DND-41 (cell line): ENCODE results near the gene TP73.
A peak's percentile ranks its signal among the peaks of the same experiment; 100 is the strongest.

Experiments used
- ATAC-seq: fragments of 200-7000 bp; cut with Tn5 transposase; 3 replicates; pipeline ENCODE4 v1.9.1; 2021; ENCODE audit warnings: low read depth; ENCODE audit not compliant: insufficient read depth
- DNase-seq: peaks from one replicate; pipeline ENCODE4 v3.0.0-alpha.2; 2020
- H2AFZ ChIP-seq: 2 replicates; pipeline ENCODE4 v1.6.0; 2012; ENCODE audit warnings: low read depth, low read length
- H3K27ac ChIP-seq: 2 replicates; pipeline ENCODE4 v1.5.1; 2012; ENCODE audit warnings: low read length, inconsistent platforms
- H3K27me3 ChIP-seq: fragments of 200-600 bp; sonication (generic); 2 replicates; pipeline ENCODE4 v1.6.0; 2012; ENCODE audit warnings: low read length, mild to moderate bottlenecking, inconsistent platforms; ENCODE audit not compliant: insufficient read depth, poor library complexity
- H3K36me3 ChIP-seq: 2 replicates; pipeline ENCODE4 v1.5.1; 2012; ENCODE audit warnings: low read length, inconsistent platforms; ENCODE audit not compliant: insufficient read depth
- H3K4me1 ChIP-seq: 2 replicates; pipeline ENCODE4 v1.5.1; 2012; ENCODE audit warnings: mild to moderate bottlenecking, low read length; ENCODE audit not compliant: insufficient read depth
- H3K4me2 ChIP-seq: 2 replicates; pipeline ENCODE4 v1.6.0; 2012; ENCODE audit warnings: mild to moderate bottlenecking, moderate library complexity, low read length, inconsistent platforms; ENCODE audit not compliant: insufficient read depth
- H3K4me3 ChIP-seq, 2 experiments: fragments of 200-600 bp in 1 of 2; shearing (Covaris generic) in 1 of 2; 2 replicates each; pipeline ENCODE4 v1.5.1; 2012 to 2016; ENCODE audit warnings: inconsistent platforms in 2 of 2, low read length in 2 of 2, mild to moderate bottlenecking in 2 of 2, low read depth in 1 of 2, moderate library complexity in 1 of 2
- H3K79me2 ChIP-seq: 2 replicates; pipeline ENCODE4 v1.6.0; 2012; ENCODE audit warnings: low read length, inconsistent platforms; ENCODE audit not compliant: insufficient read depth
- H3K9ac ChIP-seq: 2 replicates; pipeline ENCODE4 v1.6.0; 2012; ENCODE audit warnings: low read depth, mild to moderate bottlenecking, inconsistent platforms, low read length, moderate library complexity
- H3K9me3 ChIP-seq: 2 replicates; pipeline ENCODE4 v1.5.1; 2012; ENCODE audit warnings: low read length, moderate library complexity, mild to moderate bottlenecking, inconsistent platforms; ENCODE audit not compliant: insufficient read depth, severe bottlenecking
- H4K20me1 ChIP-seq: 2 replicates; pipeline ENCODE4 v1.6.0; 2012; ENCODE audit warnings: low read length; ENCODE audit not compliant: insufficient read depth
- EZH2 ChIP-seq: IDR thresholded peaks from 3 replicates; pipeline ENCODE4 v1.6.1; 2012; ENCODE audit warnings: borderline replicate concordance, low read depth, mild to moderate bottlenecking, moderate library complexity, low read length, inconsistent platforms; ENCODE audit not compliant: severe bottlenecking
- TF ChIP-seq, protein P1 (sequence below): IDR thresholded peaks from 2 replicates; pipeline ENCODE4 v1.5.1; 2012; ENCODE audit warnings: borderline replicate concordance, low read length, moderate library complexity, mild to moderate bottlenecking; ENCODE audit not compliant: poor library complexity, severe bottlenecking; ENCODE audit errors: extremely low read depth

The TP73 gene

DNA sequence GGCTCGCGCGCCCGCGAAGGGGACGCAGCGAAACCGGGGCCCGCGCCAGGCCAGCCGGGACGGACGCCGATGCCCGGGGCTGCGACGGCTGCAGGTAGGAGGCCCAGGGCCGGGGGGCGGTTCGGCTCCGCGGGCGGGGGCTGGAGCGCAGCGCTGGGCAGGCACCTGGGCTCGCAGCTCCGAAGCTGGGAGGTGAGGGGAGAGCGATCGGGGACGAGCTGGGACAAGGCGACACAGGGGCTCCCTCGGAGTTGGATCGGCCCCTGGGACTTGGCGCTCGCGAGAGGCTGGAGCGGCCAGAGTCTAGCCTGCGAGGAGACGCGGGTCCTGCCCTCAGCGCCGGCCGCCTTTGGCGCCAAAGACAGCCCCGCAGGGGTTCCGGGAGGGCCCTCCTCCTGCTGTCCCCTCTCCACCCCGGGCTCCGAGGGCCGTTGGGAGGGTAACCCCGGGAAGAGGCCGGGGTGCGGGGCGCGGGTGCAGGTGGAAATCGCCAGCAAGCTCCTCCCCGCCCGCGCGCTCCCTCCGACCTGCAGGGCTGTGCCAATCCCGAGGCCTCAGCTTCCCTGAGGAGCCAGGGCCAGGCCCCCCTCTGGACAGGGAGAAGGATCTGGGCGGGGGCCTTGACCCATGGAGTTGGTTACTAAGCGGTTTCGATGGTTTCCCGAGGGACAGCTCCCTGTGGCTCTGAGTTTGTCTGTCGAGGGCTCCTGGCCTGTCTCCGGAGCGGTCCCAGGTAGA is 401 bp downstream of the TP73 start:
- no peaks in the 10 kb centered on the region for H3K27me3 ChIP-seq
- ATAC-seq = peak; percentile 8; the same call in 2 of the 3 replicates
- no peak for TF ChIP-seq EZH2
- TF ChIP-seq, protein P1, sequence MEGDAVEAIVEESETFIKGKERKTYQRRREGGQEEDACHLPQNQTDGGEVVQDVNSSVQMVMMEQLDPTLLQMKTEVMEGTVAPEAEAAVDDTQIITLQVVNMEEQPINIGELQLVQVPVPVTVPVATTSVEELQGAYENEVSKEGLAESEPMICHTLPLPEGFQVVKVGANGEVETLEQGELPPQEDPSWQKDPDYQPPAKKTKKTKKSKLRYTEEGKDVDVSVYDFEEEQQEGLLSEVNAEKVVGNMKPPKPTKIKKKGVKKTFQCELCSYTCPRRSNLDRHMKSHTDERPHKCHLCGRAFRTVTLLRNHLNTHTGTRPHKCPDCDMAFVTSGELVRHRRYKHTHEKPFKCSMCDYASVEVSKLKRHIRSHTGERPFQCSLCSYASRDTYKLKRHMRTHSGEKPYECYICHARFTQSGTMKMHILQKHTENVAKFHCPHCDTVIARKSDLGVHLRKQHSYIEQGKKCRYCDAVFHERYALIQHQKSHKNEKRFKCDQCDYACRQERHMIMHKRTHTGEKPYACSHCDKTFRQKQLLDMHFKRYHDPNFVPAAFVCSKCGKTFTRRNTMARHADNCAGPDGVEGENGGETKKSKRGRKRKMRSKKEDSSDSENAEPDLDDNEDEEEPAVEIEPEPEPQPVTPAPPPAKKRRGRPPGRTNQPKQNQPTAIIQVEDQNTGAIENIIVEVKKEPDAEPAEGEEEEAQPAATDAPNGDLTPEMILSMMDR = no peak
- H3K4me2 ChIP-seq = peak overlapping the region; percentile 75
- H3K9ac ChIP-seq = peak overlapping the region; percentile 65
- peaks cover 15% of the 10 kb centered on the region for H3K36me3 ChIP-seq
- peaks cover 54% of the 10 kb centered on the region for H3K4me1 ChIP-seq
- peak overlapping the region; percentile 67 for H2AFZ ChIP-seq
- peak; percentile 27 for DNase-seq
- H3K27ac ChIP-seq = peak overlapping the region; percentile 70
- peaks cover 82% of the 10 kb centered on the region for H3K79me2 ChIP-seq
- peak overlapping the region; percentile 36 to 59; a peak in 3 of 4 replicates for H3K4me3 ChIP-seq
- H4K20me1 ChIP-seq = peaks cover 19% of the 10 kb centered on the region; the same call in 1 of the 2 replicates
- H3K9me3 ChIP-seq = no peaks in the 10 kb centered on the region

DNA sequence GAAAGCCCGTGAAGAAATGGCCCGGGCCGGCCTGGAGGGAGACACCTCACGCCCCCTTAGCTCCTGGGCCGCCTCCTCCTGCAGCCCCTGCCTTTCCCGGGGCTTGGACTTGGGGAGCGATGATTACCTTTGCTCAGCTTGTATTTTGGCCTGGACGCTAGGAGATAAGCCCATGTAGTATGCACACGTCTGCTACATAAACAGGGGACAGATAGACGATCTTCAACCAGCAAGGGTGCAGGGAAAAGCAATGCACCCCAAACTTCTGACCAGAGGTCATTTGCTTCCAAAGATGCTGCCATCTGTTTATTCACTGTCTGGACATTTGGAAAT is 936 bp downstream of the TP73 start:
- H4K20me1 ChIP-seq = peaks cover 24% of the 10 kb centered on the region; the same call in 1 of the 2 replicates
- peak overlapping the region; percentile 67; the same call in 1 of the 2 replicates for H2AFZ ChIP-seq
- peak overlapping the region; percentile 65 for H3K9ac ChIP-seq
- no peak for DNase-seq
- no peak for TF ChIP-seq EZH2
- TF ChIP-seq, protein P1 = no peak
- H3K27me3 ChIP-seq = no peaks in the 10 kb centered on the region
- peaks cover 82% of the 10 kb centered on the region for H3K79me2 ChIP-seq
- peaks cover 10% of the 10 kb centered on the region for H3K36me3 ChIP-seq
- peak overlapping the region; percentile 75 for H3K4me2 ChIP-seq
- H3K4me1 ChIP-seq = peaks cover 49% of the 10 kb centered on the region
- H3K9me3 ChIP-seq = no peaks in the 10 kb centered on the region
- no peak for ATAC-seq
- H3K4me3 ChIP-seq = peak overlapping the region; percentile 36 to 59; a peak in 3 of 4 replicates
- H3K27ac ChIP-seq = peak overlapping the region; percentile 70; the same call in 1 of the 2 replicates

DNA sequence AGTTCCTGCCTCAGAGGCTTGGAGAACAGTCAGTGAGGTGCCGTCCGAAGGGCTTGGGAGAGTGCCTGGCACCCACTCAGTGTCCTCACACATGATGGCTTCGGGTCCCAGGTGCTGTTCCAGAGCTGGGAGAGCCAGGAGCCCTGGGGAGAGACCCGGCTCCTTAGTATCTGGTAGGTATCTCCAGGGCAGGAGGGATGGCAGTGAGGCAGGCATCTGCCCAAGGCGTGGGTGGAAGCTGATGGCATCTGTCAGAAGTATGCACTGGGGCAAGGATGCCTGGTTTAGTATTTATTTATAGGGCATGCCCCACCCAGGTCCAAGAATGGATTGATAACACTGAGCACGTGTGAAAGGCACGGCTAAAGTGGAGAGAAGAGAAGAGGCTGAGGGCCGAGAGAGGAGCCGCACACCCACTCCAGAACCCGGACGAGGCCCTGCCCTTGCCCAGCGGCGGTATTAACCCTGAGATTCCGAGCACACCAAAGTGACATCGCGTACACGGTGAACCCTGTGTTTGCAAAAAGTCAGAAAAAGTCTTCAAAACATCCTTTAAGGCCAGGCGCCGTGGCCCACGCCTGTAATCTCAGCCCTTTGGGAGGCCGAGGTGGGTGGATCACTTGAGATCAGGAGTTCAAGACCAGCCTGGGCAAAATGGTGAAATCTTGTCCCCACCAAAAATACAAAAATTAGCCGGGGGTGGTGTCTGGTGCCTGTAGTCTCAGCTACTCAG is 2.4 kb downstream of the TP73 start:
- peaks cover 20% of the 10 kb centered on the region; the same call in 1 of the 2 replicates for H4K20me1 ChIP-seq
- DNase-seq (no peak), ATAC-seq (no peak)
- H2AFZ ChIP-seq = no peak overlapping the region
- no peak overlapping the region for H3K4me3 ChIP-seq
- H3K27me3 ChIP-seq = no peaks in the 10 kb centered on the region
- peaks cover 5% of the 10 kb centered on the region for H3K36me3 ChIP-seq
- no peak overlapping the region for H3K27ac ChIP-seq
- peak overlapping the region; percentile 75; the same call in 1 of the 2 replicates for H3K4me2 ChIP-seq
- peaks cover 36% of the 10 kb centered on the region for H3K4me1 ChIP-seq
- no peak overlapping the region for H3K9ac ChIP-seq
- peaks cover 79% of the 10 kb centered on the region for H3K79me2 ChIP-seq
- TF ChIP-seq, protein P1 = no peak
- TF ChIP-seq EZH2 = no peak
- no peaks in the 10 kb centered on the region for H3K9me3 ChIP-seq
